NOMO-1 treated with DMSO at 0.1 percent for 48 hours (cell line): ENCODE results near the gene SLU7.

Source experiments
- DNase-seq: peaks from one replicate; lab custom pipeline; 2025; ENCODE audit not compliant: unreplicated experiment; lab: John Stamatoyannopoulos, UW

Gene SLU7

DNA sequence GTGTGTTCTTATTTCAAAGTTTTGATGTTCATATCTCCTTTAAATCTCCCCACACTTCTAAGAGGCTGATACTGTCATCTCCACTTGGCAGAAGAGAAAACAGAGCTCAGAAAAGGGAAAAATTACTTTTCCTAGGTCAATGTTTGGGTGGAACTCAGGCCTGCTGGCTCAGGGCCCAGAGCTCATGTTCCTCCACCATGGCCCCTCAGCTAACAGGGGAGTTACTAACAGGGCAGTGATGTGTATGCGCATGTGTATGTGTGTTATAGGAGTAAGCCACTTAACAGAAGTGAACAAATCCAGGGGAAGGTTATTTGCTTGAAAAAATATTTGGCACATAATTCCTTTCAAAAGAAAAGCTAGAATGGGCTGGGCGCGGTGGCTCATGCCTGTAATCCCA is 51.0 kb downstream of the SLU7 start:
- no peak for DNase-seq

DNA sequence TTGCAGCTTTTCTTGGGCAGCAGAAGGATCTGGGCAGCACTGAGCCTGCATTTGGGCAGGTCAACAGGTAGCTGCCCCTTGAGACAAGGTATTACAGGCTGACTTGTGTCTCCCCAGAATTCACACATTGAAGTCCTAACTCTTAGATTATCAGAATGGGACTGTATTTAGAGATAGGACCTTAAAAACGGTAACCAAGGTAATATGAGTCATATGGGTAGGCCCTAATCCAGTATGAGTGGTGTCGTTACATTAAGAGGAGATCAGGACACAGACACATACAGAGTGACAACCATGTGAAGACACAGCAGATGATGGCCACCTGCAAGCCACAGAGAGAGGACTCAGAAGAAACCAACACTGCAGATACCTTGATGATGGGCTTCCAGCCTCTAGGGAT is 51.6 kb downstream of the SLU7 start:
- no peak for DNase-seq

DNA sequence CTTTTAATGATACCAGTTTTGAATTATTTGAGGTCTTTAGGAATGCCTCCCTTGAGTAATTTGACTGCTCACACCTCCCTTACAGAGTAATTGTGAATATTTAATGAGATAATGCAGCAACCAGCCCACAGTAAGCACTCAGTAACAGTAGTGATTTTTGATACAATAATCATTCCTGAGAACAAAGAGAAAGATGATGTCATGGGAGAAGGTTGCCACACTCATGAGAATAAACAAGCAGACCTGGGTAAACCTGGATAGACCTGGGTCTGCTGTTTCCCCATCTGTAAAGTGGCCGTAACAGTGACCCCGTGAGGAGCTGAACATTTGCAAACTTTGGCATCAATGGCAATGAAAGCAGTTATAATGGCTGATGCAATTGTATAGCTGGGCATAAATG is 52.7 kb downstream of the SLU7 start:
- DNase-seq, result no peak

DNA sequence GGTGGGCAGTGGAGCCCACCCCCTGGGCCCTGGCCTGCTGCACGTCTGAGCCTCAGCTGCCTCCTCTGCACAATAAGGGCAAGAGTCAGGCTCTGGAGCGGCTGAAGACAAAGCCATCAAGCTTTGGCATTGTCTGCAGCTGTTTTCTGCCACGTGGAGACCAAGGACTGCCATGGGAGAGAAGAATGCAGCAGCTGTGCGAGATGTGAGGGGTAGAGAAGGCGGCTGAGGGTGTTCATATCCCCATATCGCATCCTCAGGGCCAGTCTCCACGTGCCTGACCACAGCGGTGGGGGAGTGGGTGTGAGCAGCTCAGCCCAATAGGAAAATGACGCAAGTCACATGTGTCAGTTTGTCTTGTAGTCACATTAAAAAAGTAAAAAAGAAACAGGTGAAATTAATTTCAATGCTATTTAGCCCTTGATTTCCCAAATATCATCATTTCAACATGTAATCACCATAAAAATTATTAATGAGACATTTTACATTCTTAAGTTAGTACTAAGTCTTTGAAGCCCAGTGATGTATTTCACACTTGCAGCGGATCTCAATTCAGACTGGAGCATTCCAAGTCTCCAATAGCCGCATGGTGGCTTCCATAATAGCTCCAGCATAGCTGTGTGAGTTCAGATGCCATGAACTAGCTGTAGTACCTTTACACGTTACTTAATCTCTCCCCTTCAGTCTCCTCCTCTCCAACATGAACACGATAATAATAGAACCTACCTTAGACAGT is 55.1 kb downstream of the SLU7 start:
- DNase-seq, result no peak

DNA sequence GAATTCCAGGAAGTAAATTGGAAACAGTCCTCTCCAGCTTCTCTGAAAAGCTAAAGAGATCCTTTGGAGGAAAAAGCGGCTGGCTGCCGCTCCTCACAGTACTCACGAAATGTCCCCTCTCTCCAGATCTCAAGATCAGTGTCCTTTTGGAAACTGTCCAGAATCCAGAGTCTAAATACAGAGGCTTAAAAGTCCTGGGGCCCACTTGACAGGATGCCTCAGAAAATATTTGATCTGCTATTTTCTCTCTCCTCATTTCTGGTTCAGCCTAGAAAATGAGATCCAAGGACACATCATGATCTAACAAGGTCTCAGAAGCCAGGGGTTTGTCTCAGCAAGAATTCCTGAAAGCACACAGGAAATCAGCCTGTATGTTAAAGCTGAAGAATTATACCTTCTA is 55.7 kb downstream of the SLU7 start:
- DNase-seq, result no peak

DNA sequence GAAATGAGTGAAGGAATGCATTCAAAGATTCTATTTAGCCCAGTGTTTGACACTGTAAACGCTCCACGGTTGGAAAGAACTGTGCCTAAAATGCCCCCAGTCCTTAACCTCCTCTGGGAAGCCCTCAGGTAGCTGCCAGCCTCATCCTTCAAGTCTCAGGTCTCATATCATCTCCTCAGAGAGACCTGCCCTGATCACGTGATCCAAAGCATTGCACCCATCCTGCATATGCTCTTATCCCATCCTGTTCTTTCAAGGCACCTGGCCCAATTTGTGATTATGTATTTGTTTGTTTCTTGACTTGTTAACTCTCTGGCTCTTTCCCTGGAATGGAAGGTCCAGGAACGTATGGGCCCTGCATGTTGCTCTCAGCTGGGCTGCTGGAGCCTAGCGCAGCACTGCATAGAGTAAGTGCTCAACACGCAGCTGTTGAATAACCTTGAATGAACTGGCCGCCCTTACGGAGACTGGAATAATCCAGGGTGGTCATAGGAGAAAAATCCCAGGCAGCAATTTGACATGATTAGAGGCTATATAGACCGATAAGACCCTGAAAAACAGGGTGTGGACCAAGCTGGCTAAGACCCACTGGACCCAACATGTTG is 57.2 kb downstream of the SLU7 start:
- no peak for DNase-seq

DNA sequence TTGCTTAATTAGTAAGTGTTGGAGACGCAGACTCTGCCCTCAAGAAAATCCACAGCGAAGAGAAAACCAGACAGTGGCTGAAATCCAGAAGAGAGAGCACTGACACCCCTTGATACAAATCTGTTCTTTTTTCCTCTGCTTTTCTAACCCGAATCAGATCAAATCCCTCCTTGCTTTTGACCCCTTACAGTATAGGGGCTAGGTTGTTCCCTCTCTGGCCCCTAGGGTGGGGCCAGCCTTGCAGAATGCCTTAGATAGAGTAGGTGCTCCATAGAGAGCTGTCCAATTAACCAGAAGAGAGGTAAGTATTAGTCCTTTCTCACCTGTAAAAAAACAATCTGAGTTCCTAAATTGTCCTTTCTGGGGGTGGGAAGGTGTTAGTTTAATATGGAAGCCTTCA is 58.6 kb downstream of the SLU7 start:
- no peak for DNase-seq

DNA sequence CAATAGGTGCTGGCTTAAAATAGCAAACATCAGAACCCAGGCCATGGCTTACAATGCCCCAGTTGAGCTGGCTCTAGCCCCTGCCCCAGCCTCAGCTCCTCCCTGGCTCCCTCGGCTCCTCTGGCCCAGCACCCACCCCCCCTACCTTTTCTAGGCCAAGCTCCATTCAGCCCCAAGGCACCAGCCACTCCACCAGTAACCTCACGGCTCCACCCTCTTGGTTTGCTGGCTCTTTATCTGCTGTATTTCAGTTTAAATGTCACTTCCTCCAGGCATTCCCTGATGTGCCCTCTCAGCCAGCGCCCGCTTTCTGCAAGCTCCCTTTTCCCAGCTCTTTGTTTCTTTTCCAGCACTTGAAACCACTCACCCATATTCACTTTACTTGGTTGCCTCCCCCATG is 59.1 kb downstream of the SLU7 start:
- DNase-seq, result no peak

DNA sequence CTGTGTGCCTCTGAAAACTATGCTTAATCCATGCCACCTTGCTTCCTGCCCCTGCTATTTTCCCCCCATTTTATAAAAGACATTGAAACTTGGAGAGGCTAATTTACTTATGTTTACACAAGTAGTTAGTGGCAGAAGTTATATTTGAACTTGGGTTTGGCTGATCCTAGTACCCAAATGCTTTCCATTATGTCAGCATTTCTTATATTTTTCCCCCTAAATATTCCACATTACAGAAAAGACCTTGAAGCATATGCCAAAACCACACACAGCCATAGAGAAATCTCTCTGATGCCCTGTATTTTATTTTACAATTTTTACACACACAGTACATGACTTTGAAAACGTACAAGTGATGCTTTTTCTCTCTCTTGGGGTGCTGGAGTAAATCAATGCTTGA is 59.6 kb downstream of the SLU7 start:
- no peak for DNase-seq

DNA sequence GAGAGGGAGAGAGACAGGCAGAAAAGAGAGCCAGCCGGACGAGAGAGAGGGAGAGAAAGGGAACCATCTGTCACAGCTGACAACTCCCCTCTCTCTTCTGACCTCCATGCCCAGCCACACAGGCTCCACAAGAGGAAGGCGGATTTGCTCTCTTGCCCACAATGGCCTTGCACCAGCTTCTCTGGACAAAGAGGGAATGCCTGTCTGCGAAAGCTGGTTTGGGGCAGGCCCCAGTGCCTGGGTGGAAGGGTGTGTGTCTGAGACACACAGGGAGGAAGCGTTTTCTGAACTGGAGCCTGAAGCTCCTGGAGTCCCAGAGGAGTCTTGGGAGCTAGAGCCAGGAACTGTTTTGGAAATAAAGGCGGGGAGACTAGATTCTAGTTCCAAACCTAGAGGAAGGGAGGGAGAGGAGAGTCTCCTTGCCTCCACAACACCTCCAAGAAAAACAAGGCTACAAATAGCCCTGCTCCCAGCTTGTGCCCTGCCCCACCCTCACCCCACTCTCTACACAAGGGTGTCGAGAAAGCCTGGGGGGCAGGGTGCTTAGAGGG is 60.9 kb downstream of the SLU7 start:
- DNase-seq, result no peak

DNA sequence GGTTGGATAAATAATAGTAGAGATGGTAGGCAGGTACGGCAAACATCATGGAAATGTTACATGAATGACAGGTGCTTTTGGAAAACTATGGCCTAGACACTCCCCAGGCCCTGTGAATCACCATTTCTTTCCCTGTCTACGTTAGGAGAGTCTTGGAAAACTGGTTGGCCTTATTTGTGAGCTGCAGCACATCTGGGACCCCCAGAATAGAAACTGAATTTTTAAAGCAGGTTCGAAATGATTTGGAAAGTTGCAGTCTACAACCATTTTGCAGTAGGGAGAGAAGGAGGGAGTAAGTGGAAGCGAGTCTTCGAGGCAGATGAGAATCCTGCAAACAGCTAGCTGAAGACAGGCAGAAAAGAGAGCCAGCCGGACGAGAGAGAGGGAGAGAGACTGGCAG is 61.5 kb downstream of the SLU7 start:
- no peak for DNase-seq

DNA sequence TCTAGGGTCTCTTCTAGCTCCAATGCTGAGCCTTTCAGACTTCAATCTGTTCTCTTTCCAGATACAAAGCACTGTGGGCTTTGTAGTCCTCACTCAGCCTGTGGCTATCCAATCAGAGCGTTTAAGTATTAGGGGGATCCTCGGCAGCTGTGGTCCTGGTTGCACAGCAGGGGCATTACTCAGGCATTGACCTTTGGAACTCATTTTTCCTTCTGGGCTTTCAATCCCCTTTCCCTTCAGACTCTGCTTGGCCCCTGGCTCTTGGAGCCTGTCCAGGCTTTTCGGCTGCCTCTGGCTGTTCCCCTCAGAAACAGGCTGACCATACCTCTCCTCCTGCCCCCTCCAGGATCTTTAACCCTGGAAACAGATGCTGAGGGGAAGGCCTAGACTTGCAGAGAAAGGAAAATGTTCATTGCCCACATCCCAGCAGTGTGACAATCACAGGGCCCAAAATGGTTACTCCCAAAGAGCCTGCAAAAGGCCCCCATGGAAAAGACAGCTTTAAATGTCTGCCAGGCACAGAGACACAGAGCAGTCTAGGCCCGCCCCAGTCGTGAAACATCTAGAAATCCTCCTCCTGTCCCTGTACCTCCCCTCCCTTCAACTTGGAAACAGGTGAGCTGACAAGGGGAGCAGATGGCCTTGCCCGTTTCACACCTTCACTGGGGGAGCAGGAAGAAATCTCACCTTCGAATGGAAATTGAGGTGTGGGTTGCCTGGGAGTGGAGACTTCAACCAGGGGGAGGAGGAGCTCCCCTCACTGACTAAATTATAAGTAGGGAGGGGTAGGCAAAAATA is 62.1 kb downstream of the SLU7 start:
- DNase-seq, result no peak

DNA sequence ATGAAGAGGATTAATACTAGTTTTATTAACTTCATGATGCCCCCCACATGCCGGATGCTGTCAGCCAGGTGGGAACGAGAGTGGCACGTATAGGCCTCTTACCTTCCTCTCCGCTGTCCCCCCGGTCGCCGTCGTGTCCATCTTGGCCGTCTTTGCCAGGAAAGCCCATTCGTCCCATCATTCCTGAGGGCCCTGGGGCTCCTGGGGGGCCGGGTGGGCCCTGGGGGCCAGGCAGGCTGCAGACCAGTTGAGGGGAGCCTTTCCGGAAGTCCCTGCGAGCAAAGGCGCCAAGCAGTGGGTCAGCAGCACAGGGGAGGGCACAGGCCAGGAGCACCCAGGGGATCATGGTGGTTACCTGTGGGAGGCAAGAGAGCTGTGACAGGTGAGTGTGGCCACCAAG is 64.2 kb downstream of the SLU7 start:
- DNase-seq, result no peak

DNA sequence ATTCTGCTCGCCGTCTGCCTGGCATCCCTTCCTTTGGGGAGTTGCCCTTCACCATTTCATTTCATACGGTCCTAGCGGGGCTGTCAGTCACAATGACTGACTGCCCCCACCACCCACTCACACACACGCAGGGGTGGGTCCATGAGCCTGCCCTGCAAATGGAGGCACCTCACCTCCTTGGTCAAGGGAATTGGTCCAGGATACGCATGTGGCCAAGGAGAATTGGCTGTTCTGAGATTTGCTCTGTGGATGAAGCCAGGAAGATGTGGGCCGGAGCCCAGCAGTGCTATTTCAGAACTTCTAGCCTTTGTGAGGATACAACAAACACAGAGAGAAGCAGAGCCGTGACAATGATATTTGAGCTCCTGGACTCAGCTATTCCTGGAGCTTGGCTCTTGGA is 65.5 kb downstream of the SLU7 start:
- no peak for DNase-seq

DNA sequence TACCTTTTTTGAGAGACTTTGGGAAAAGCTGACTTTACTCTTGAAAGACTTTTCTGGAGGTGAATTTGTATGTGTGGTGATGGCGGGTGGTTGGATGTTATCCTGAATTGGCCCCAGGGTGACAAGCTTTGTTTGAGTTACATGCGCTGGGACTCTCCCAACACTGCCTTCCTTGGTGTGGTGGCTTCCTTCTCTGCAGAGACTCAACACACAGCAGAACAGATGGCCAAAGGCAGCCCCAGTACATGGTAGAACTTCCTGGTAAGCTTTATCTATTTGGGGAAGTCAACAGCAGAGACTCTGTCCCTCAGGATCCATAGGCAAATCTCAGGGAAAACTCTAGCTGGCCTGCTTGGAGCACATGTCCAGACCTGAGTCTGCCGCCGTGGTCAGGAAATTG is 66.6 kb downstream of the SLU7 start:
- no peak for DNase-seq
